Measurements from ENCODE around the gene ERICH3. TPM values are rescaled to one million over a fixed set of nuclear protein-coding genes. Genes with fewer than 3 reads are reported as not detected.

Gene ERICH3
- total RNA-seq, 4 donors from 2014 or later, result not detected

DNA sequence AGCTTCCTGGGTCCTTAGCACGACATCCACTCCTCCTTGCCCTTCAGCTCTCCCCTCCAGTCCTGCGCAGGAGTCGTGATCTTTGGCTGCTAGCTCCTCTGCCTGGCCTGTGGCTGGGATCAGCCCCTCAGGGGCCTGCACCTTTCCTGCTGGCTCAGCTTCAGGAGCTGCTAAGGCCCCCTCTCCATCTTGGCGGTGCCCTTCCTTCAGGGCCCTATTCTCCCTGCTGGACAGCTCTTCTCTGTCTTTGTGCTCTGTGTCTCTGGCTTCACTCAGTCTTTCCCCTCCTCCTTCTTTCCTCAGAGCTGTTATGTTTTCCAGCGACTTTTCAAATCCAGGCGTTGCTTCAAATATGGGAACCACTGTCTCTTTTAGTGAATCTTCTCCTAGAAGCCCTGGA, 101.7 kb downstream of the ERICH3 start:
- no peak for DNase-seq
- TF ChIP-seq POLR2A (IDR thresholded peaks at IDR 0.05), result no peak
- TF ChIP-seq, protein P1, sequence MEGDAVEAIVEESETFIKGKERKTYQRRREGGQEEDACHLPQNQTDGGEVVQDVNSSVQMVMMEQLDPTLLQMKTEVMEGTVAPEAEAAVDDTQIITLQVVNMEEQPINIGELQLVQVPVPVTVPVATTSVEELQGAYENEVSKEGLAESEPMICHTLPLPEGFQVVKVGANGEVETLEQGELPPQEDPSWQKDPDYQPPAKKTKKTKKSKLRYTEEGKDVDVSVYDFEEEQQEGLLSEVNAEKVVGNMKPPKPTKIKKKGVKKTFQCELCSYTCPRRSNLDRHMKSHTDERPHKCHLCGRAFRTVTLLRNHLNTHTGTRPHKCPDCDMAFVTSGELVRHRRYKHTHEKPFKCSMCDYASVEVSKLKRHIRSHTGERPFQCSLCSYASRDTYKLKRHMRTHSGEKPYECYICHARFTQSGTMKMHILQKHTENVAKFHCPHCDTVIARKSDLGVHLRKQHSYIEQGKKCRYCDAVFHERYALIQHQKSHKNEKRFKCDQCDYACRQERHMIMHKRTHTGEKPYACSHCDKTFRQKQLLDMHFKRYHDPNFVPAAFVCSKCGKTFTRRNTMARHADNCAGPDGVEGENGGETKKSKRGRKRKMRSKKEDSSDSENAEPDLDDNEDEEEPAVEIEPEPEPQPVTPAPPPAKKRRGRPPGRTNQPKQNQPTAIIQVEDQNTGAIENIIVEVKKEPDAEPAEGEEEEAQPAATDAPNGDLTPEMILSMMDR (IDR thresholded peaks at IDR 0.05), result no peak
- no peaks in the 10 kb centered on the region for H3K4me1 ChIP-seq
- H3K36me3 ChIP-seq, result no peaks in the 10 kb centered on the region
- no peaks in the 10 kb centered on the region for H3K9me3 ChIP-seq
- WGBS, 2 donors, result 63 to 73% methylated on average over 6 of the region's 6 CpGs
- H3K27me3 ChIP-seq, result no peaks in the 10 kb centered on the region
- no peak overlapping the region for H3K4me3 ChIP-seq
- intact Hi-C loops (cut with DNase I), result no loop called here
- no peak overlapping the region for H3K27ac ChIP-seq

DNA sequence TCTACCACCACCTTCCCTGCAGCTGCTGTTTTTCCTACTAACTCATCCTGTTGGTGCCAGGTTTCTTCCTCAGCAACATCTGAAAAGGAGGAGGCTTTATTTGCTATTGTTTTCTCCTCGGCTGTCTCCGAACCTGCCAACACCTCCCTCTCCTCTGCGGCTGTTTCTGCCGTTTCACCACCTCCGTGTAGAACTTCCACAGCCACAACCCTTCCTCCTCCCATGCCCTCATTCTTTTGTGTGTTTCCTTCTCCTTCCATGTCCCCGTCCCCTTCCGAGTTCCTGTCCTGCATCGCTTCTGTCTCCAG, 102.1 kb downstream of the ERICH3 start:
- no peaks in the 10 kb centered on the region for H3K36me3 ChIP-seq
- WGBS, 2 donors, result 41 to 55% methylated on average over 8 of the region's 8 CpGs
- TF ChIP-seq, protein P1 (IDR thresholded peaks at IDR 0.05), result no peak
- no peak for TF ChIP-seq POLR2A (IDR thresholded peaks at IDR 0.05)
- no peaks in the 10 kb centered on the region for H3K27me3 ChIP-seq
- intact Hi-C loops (cut with DNase I), result no loop called here
- no peaks in the 10 kb centered on the region for H3K9me3 ChIP-seq
- H3K4me1 ChIP-seq, result no peaks in the 10 kb centered on the region
- no peak overlapping the region for H3K4me3 ChIP-seq
- no peak for DNase-seq
- H3K27ac ChIP-seq, result no peak overlapping the region

DNA sequence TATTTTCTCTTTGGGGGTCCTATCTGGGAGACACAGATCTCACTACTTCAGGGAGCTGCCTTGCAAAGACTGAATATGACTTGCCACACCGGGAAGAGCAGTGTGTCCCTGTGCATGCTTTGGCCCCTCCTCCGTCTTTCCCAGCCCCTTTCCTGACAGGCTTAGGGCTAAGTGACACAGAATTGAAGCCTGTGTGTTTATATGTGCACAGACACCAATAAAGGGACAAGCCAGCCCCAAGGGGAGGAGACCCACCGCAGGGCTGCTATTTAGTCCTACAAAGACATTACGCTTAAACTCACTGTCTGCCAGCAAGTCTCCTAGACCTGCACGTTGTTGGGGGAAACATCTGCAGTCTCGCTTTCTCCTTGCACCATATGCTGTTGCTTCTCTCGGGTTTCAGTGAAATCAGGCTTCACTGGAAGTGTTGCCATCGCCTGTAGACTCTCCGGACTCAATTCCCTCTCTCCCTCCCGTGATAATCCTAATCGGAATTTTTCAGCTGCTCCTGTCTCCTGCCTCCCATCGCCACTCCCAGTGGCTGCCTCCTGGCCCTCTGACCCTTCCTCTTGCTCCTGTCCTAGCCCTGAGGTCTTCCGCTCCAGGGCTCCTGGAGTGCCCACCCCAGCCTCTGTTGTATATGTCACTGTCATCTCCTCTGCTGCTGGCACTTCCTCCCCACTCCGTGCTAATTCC, 102.6 kb downstream of the ERICH3 start:
- Histone ChIP-seq H3K4me3 (no peak overlapping the region), H3K4me1 (no peaks in the 10 kb centered on the region), H3K36me3 (no peaks in the 10 kb centered on the region), H3K27ac (no peak overlapping the region), H3K27me3 (no peaks in the 10 kb centered on the region), H3K9me3 (no peaks in the 10 kb centered on the region)
- WGBS, 2 donors, result 33 to 38% methylated on average over 13 to 14 of the region's 14 CpGs
- DNase-seq, result no peak
- intact Hi-C loops (cut with DNase I), result no loop called here
- TF ChIP-seq, protein P1 (IDR thresholded peaks at IDR 0.05), result no peak
- no peak for TF ChIP-seq POLR2A (IDR thresholded peaks at IDR 0.05)

DNA sequence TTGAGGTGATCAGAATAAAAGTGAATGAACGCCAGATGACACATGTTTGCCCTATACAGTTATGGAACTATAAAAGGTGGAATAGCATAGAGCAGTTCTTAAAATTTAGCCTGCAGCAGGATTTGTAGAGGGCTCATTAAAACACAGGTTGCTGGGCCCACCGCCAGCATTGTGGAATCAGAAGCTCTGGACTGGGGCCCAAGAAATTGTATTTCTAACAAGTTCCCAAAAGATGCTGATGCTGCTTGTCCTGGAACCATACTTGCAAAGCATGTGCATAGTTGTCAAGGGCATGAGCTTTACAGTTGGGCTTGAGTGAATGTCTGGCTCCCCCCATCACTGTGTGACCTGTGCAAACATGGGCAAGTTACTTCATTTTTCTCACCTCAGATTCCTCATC, 123.7 kb downstream of the ERICH3 start:
- no peak overlapping the region for H3K4me3 ChIP-seq
- no peaks in the 10 kb centered on the region for H3K9me3 ChIP-seq
- no peak overlapping the region for H3K27ac ChIP-seq
- DNase-seq, result no peak
- intact Hi-C loops (cut with DNase I), result no loop called here
- H3K4me1 ChIP-seq, result no peaks in the 10 kb centered on the region
- no peaks in the 10 kb centered on the region for H3K27me3 ChIP-seq
- H3K36me3 ChIP-seq, result no peaks in the 10 kb centered on the region
- 95 to 100% methylated on average over 2 of the region's 2 CpGs for WGBS, 2 donors
- TF ChIP-seq, protein P1 (IDR thresholded peaks at IDR 0.05), result no peak
- TF ChIP-seq POLR2A (IDR thresholded peaks at IDR 0.05), result no peak

DNA sequence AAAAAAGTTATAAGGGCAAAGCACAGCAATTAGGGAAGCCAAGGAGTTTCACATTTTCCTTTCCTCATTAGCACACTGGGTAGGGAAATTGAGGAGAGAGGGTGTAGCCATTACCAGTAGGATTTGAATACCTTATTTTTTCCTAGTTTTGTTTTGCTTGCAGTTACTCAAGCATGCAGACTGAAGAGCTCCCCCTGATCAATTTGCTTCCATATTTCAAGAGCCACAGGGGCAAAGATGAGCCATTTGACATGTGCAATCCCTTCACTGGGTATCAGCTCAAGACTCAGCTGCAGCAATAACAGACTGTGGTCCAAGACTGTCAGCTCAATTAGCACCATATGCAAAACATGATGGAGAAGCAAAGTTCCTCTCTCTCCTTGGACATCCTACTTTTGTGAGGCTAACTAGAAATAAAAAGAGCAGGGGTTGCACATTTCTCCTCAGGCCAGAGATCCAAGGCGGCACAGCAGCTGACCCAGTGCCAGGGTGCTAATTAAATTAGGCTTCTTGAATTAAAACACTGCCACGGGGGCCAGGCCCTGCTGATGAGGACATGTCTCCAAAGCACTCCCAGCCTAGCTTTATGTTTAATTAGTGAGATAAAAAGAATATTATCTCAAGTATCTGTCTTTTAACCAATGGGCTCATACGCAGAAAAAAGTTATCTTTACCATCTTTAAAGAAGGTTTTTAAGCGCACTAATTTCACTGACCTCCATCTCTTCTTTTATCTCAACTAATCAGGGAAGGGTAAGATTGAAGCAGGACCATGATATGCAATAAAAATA, 124.4 kb downstream of the ERICH3 start:
- Histone ChIP-seq H3K27ac (no peak overlapping the region), H3K9me3 (no peaks in the 10 kb centered on the region), H3K27me3 (no peaks in the 10 kb centered on the region), H3K36me3 (no peaks in the 10 kb centered on the region), H3K4me3 (no peak overlapping the region), H3K4me1 (no peaks in the 10 kb centered on the region)
- WGBS, 2 donors, result 62 to 72% methylated on average over 4 of the region's 4 CpGs
- intact Hi-C loops (cut with DNase I), result no loop called here
- no peak for DNase-seq
- no peak for TF ChIP-seq POLR2A (IDR thresholded peaks at IDR 0.05)
- TF ChIP-seq, protein P1 (IDR thresholded peaks at IDR 0.05), result no peak
